ENCODE results near the gene NFE2L2.
"Not testable (repeated sequence)": the region's sequence is repeated elsewhere in the genome, so short reads cannot be mapped to it uniquely, and the experiment has no call there.

The NFE2L2 gene

GRCh38 chr2:177264693-177265587 lies at the start of gene NFE2L2:
Gene NFE2L2, minus strand, starts transcription at chr2:177264727. Its CDS starts 151 bp downstream, at chr2:177264576.
- FAIRE-seq = no peak

GRCh38 chr2:177314194-177314593 lies 49.7 kb upstream of the NFE2L2 start:
- no peak for FAIRE-seq

- no peak for FAIRE-seq
Measured at GRCh38 chr2:177313162-177313781, 48.7 kb upstream of the NFE2L2 start.

DNA sequence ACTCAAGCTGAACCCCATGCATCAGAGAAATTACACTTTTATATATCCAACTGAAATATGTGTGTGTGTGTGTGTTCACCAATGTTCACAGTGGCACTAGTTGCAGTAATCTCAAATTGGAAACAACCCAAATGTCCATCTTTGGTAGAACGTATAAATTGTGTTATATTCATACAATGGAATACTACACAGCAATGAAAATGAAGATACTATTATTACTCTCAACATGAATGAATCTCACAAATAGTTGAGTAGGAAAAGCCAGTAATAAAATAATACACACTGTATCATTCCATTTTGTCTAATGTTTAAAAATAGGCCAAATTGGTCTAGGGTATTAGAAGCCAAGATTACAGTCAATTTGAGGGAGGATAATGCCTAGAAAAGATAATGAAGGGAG lies 48.0 kb upstream of the NFE2L2 start:
- FAIRE-seq = no peak

DNA sequence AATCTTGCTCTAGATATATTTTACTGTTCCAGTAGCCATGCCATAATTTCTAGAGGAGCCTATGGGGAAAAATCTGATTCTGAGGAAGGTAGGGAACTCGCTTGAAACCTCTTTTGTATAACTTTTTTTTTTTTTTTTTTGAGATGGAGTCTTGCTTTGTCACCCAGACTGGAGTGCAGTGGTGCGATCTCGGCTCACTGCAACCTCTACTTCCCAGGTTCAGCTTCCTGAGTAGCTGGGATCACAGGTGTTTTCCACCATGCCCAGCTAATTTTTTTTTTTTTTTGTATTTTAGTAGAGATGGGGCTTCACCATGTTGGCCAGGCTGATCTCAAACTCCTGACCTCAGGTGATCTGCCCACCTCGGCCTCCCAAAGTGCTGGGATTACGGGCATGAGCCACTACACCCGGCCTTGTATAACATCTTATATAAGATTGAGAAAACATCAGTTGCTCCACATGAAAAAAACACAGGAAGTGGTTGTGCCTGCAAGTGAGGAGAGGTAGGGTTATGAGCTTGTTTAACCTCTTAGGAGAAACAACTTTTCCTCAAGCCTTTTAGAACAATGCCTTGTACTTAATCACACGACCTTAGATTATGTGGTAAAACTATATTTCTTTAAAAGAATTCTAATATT lies 45.3 kb upstream of the NFE2L2 start:
- not testable (repeated sequence) for FAIRE-seq

DNA sequence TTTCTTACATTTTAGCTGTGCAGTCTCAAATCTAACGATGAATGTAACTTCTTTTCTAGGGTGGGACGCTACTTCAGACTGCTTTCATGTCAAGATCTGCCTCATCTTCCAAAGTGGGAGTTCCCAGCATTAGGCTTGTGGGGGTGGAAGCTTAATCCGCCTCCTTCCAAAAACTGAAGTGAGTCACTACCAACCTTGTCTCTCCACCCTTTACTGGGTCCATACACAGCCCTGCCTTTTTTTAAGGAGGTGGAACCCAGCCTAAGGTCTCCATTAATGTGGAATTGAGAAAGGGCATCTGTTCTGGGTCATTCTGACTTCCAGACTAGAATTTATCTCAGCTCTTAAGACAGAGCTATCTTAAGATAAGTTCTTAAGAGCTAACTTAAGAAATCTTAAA lies 42.0 kb upstream of the NFE2L2 start:
- FAIRE-seq = no peak

DNA sequence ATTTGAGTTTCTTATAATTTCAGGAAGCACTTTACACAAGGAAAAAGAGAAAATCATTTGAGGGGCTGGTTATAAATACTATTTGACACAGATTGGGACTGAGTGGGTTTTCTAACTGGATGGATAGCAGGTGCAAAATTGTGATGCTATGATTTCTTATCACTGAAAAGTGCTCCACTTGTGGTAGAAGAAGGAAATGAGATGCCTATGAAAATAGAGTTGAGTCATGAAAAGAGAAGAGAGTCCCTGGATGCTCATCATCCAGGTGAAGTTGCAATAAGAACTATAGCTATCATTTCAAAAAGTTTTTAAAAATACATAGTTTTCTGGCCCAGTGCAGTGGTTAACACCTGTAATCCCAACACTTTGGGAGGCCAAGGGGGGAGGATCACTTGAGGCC lies 39.4 kb upstream of the NFE2L2 start:
- FAIRE-seq = no peak

GRCh38 chr2:177302552-177302951 lies 38.0 kb upstream of the NFE2L2 start:
- no peak for FAIRE-seq

DNA sequence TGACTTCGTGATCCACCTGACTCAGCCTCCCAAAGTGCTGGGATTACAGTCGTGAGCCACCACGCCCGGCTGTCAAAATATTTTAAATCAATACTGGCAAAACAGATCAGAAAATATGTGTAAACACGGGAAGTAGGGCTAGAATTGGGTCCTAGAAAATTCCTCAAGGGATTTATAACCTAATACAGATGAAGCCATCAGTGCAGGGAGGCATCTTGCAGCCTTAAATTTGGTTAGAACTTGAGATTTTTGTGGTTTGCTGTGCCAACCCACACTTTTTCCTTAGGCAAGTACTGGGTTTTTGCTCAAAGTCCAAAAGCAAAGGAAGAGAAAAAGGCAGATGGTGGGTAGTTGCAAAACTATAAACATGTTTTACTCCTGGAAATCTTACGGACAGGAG lies 33.7 kb upstream of the NFE2L2 start:
- no peak for FAIRE-seq

- no peak for FAIRE-seq
Measured at GRCh38 chr2:177296040-177296439, 31.5 kb upstream of the NFE2L2 start.

GRCh38 chr2:177295484-177295883 lies 31.0 kb upstream of the NFE2L2 start:
- FAIRE-seq = no peak

GRCh38 chr2:177291701-177292100 lies 27.2 kb upstream of the NFE2L2 start:
- FAIRE-seq = no peak

- FAIRE-seq = no peak
Measured at GRCh38 chr2:177289824-177290628, 25.5 kb upstream of the NFE2L2 start.

DNA sequence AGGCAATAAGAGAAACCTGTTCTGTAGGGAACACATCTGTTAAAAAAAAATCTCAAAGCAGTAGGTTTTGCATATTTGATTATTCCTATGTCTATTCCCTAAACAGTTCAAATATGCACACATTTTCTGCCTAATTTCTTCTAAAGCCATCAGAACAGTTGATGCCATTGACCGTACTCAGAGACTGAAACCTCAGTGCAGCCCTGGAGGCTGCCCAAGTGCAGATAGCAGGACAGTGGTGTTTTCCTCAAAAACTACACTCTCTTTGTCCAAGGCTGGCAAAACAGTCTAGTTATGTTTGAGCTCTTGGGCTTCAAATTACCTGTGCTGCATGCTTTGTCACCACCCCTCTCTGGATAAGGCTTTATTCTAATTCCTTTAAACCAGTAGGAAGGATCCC lies 23.3 kb upstream of the NFE2L2 start:
- FAIRE-seq = no peak

DNA sequence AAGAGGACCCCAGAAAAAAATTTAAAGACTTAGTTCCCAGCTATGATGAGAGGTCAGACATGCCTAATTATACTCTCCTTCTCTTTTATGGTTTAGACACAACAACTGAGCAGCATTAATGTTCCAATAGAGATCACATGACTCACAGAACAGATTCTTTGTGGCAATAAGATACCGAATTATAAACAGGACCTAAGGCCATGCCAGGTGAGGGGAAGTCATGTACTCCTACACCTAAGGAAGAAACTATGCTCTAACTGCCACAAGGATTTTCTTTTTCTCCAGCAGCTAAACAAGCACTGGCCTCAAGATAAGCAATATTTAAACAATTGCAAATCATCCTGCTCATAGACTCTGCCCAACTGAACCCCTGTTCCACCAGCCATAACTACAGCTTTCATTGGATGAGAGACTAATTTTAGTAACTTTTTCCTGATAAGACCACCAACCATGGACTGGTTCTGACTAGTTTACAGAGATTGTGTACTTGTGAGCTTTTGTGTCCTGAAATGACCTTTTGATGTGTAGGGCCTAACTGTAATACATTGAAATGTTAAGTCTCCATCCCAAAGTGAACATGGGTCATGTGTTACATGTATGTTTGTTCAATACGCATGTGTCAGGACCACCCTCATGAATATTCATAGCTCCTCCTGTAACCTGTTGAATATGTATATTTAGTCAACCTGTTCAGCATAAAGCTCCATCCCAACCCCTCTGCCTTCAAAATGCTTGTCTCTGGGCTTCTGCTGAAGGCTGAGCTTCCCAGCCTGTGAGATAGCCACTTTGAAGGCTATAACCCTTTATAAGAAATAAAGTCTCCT lies 21.6 kb upstream of the NFE2L2 start:
- no peak for FAIRE-seq

GRCh38 chr2:177284531-177284930 lies 20.0 kb upstream of the NFE2L2 start:
- no peak for FAIRE-seq

- no peak for FAIRE-seq
Measured at GRCh38 chr2:177283906-177284305, 19.4 kb upstream of the NFE2L2 start.

DNA sequence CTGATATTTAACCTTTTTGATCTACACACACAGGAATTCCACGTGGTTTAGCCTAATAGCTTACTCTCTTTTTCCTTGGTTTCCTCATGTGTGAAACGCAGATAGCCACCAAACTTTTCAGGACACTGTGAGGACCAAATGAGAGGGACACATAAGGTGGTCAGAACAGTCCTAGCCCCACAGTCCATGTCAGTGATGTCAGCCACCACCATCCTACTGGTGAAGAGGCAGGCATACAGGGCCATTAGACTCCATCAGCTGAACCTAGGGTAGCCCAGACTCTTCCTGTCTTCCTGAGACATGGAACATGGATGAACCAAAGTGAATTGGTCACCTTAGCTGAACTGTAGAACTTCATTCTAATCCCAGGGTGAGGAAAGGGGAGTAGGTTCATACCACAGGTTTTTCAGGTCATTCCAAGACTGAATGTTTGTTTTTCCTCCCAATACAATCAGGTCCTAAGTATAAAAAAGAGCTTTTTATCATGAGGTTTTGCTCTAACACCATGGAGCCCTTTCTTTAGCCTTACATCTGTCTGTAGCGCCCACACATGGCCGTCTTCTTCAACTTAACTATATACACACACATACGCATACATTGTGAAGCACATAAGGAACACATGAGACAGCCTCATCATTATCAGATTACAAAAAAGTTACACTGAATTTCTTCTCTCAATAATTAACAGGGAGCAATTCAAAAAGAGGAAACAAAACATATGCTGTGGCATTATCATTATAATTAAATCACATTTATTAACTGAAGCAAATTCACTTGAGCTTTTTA lies 18.5 kb upstream of the NFE2L2 start:
- no peak for FAIRE-seq

GRCh38 chr2:177282181-177282641 lies 17.7 kb upstream of the NFE2L2 start:
- FAIRE-seq = no peak

DNA sequence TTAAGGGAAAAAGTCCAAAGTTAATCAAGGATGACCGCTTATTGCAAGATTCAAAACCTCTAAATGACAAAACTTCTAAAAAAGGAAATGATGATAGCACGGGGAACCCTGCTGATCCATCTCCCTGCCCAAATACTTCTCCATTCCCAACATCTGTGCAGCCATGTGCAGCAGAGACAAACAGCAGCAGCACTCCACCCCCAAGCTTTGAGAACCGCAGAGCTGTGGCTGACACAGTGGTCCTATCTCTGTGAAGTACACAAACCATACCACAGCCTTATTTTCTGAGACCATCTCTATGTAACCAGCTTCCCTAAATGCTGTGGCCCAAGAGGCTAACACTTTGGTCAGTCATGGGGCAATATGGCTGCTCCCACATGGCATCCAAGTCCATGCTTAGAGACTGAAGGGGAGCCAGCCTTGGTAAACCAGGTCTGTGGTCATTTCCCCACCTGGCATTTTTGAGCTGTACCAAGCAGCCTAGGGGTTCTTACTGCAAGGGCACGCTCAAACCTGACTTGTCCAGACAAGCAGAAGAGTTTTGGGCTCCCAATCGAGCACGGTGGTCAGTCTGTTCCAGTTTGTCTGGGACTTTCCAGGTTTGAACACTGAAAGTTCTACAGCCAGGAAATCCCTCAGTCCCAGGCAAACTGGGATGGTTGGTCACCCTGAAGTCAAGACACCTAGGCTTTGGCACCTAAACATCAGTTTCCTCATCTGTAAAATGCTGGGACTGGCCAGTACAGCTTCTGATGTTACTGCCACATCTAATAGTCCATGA lies 17.1 kb upstream of the NFE2L2 start:
- no peak for FAIRE-seq
